Cerebellar nuclear complex (tissue), 1 donor: Measurements from ENCODE around the gene HMGB2.

ENCODE experiments used
- DNase-seq, 2 experiments: peaks; one replicate each; lab custom pipeline; 2025; lab: John Stamatoyannopoulos, UW

The HMGB2 gene

GRCh38 chr4:173288296-173288695, 45.9 kb downstream of the HMGB2 start:
- no peak for DNase-seq

GRCh38 chr4:173287486-173287885, 46.7 kb downstream of the HMGB2 start:
- no peak for DNase-seq

GRCh38 chr4:173284463-173284862, 49.7 kb downstream of the HMGB2 start:
- DNase-seq = no peak

- no peak for DNase-seq
These were observed 51.5 kb downstream of the HMGB2 start for GRCh38 chr4:173282626-173283025.

GRCh38 chr4:173282256-173282562, 51.9 kb downstream of the HMGB2 start:
- no peak for DNase-seq

- no peak for DNase-seq
These were observed 52.5 kb downstream of the HMGB2 start for GRCh38 chr4:173281406-173282255.
